Right kidney (tissue), 1 donor: ENCODE results near the gene RBBP4.
"Not testable (repeated sequence)": the region's sequence is repeated elsewhere in the genome, so short reads cannot be mapped to it uniquely, and the experiment has no call there.

ENCODE experiments used
- DNase-seq: peaks from one replicate; pipeline ENCODE4 v3.0.0-alpha.2; 2016

Gene RBBP4

GRCh38 chr1:32636914-32637645 lies 13.9 kb upstream of the RBBP4 start:
- no peak for DNase-seq

- DNase-seq: no peak
Observed at GRCh38 chr1:32639489-32640075, 11.4 kb upstream of the RBBP4 start.

DNA sequence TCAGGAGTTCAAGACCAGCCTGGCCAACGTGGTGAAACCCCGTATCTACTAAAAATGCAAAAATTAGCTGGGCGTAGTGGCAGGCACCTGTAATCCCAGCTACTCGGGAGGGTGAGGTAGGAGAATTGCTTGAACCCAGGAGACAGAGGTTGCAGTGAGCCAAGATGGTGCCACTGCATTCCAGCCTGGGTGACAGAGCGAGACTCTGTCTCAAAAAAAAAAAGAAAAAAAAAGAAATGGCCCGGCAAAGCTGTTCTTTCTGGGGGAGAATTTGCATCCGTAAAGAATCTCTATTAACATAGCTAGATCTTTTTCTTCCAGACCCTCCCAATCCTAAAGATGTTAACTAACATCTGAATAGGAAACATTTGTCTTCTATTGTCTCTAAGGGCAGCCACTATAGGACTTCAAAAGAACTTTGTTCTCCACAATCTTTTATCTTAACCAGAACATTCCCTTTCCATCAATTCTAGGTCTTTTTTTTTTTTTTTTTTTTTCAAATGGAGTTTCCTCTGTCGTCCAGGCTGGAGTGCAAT lies 8.6 kb upstream of the RBBP4 start:
- not testable (repeated sequence) for DNase-seq

- DNase-seq: no peak
Observed at GRCh38 chr1:32644426-32644825, 6.6 kb upstream of the RBBP4 start.

DNA sequence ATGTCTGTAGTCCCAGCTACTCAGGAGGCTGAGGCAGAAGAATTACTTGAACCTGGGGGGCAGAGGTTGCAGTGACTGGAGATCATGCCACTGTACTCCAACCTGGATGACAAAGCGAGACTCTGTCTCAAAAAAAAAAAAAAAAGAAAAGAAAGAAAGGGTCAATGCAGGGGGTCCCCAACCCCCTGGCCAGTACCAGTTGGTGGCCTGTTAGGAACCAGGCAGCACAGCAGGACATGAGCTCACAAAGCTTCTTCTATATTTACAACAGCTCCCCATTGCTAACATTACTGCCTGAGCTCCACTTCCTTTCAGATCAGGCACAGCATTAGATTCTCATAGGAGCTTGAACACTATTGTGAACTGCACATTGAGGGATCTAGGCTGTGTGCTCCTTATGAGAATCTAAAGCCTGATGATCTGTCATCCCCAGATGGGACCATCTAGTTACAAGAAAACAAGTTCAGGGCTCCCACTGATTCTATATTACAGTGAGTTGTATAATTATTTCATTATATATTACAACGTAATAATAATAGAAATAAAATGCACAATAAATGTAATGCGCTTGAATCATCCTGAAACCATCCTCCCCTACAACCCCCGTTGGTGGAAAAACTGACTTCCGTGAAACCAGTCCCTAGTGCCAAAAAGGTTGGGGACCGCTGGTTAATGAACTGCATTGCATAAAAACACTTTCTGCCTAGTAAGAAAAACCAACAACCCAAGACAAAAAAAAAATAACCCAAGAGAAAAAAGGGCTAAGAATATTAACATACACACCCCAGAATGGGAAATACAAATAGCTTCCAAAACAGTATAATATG lies 3.5 kb upstream of the RBBP4 start:
- no peak for DNase-seq

DNA sequence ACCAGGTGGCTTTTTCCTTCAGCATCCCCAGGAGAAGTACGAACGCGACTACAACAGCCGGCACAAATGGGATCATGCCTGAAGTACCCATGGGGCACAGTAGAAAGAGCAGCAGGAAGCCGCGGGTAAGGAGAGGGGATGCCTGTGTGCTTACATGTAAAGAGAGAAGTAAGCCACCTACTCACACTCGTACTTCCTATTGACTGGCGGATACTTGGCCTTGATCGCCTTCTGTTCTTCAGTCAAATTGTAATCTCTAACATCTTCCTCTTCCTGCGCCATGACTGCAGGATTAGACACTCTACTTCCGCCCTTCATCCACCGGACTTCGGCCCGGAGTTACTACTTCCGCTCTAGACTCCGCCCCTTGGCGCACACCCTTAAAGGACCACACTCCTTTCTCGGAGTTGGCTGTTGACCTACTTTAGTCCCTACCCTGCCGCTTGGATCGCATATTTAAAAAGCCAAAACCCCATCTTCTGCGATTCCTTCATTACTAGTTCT lies 708 bp upstream of the RBBP4 start, which contains the start of gene ZBTB8OS:
Gene ZBTB8OS, minus strand, starts transcription at position 303 of the 504 bp plus-strand sequence. Its CDS starts 21 bp downstream, at position 282.
- DNase-seq: peak; percentile 86

- DNase-seq: no peak
Observed at GRCh38 chr1:32651461-32652073, 559 bp downstream of the RBBP4 start.

GRCh38 chr1:32652244-32652962 lies 1.4 kb downstream of the RBBP4 start:
- DNase-seq: no peak

GRCh38 chr1:32659581-32659980 lies 8.6 kb downstream of the RBBP4 start:
- DNase-seq: no peak

GRCh38 chr1:32665915-32666314 lies 14.9 kb downstream of the RBBP4 start:
- DNase-seq: no peak

- DNase-seq: no peak
Observed at GRCh38 chr1:32666901-32667566, 16.0 kb downstream of the RBBP4 start.

GRCh38 chr1:32668716-32669115 lies 17.7 kb downstream of the RBBP4 start:
- not testable (repeated sequence) for DNase-seq

GRCh38 chr1:32676945-32677344 lies 25.9 kb downstream of the RBBP4 start:
- DNase-seq: no peak

- not testable (repeated sequence) for DNase-seq
Observed at GRCh38 chr1:32679993-32680392, 29.0 kb downstream of the RBBP4 start.

- no peak for DNase-seq
Observed at GRCh38 chr1:32680642-32681041, 29.6 kb downstream of the RBBP4 start.

- DNase-seq: no peak
Observed at GRCh38 chr1:32681509-32681908, 30.5 kb downstream of the RBBP4 start.

DNA sequence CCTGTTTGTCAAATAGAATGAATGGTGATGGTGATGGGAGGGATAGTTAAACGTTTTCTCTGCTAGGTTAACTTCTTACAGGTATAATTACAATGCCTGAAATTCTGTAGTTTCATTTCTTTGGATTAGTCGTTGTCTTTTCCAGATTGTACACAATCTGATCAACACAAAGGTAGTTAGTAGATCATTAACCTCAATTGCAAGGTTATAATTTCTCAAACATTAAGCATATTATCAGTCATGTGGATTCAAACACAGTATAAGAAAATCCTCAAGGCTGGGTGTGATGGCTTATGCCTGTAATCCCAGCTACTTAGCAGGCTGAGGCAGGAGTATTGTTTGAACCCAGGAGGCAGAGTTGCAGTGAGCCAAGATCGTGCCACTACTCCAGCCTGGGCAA lies 31.0 kb downstream of the RBBP4 start:
- no peak for DNase-seq

DNA sequence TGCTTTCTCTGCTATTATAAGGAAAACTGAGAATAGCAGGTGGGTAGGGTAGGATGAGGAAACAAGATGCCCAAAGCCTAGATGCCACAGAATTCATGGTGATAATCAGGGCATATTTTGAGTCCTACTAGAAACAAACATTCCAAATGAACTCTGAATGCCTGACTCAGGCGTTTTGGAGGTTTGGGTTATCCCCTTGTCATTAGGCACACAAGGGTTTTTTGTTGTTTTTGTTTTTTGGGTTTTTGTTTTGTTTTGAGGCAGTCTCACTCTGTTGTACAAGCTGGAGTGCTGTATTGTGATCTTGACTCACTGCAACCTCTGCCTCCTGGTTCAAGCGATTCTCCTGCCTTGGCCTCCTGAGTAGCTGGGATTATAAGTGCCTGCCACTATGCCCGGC lies 32.4 kb downstream of the RBBP4 start:
- DNase-seq: no peak

GRCh38 chr1:32684167-32684811 lies 33.3 kb downstream of the RBBP4 start:
- no peak for DNase-seq

DNA sequence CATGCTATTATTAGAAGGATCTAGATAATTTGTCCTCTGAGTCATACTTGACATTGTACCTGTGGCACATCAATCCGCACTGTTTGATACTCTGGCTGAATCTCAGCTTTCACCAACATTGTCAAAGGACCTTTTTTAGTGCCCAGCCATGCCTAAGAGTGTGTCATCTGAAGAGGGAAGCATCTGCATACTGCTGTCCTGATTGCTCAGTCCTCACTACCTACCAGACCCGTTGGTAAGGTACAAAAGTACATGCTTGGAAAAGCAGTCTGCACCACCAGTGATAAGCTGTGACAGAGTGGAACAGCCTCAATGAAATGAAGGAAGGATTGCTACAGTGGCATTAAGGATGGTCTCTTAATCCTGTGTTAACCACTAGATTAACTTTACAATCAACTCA lies 34.5 kb downstream of the RBBP4 start:
- no peak for DNase-seq
